ENCODE data around the gene TBX18. TPM values are rescaled to one million over a fixed set of nuclear protein-coding genes. Genes with fewer than 3 reads are reported as not detected.

Gene TBX18
- total and polyA plus RNA-seq, 4 donors, result 7.9 to 32.8 (median 19.0) TPM

DNA sequence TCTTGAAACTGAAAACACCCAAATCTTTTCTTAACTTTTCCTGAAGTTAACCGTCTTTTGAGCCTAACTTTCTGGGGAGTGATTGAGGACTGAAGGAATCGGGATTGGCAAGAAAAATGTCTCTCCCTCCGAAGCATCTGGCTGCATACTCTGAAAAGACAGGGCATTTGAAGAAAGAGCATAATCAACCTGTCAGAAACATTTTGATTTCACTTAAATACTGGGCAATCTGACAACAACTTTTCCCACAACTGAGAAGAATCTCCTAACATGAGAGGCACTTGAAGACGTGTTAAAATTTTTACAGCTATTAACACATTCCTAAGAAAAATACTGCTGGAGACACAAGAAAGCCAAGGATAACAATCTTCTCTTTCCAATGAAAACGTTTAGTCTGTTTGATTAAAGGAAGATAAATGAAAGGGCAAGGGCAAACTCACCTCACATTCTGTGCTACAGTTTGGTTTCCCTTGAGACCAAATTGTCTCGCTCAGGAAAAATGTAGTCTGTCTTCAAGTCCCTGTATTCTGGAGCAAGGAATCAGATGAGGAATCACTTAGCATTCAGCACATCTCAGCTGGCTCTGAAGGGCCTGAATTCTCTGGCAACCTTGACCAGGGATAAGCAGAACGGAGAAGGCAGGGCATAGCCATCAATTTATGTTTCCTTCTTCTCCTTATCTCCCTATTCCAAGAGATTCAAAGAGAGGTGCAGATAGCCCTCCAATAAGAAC, 76.1 kb downstream of the TBX18 start:
- WGBS (ENCODE audit: insufficient coverage), result 59% methylated on average over 2 of the region's 7 CpGs
- peak in 1 of 6 donors; percentile 47 for DNase-seq (ENCODE audit: low read depth in 4 of 6, low spot score in 6 of 6)
- no peaks in the 10 kb centered on the region for H3K36me3 ChIP-seq (ENCODE audit: control insufficient read depth, insufficient read depth, low read length)
- H3K27me3 ChIP-seq (ENCODE audit: control insufficient read depth, insufficient read depth, low read length), result no peaks in the 10 kb centered on the region
- no peak overlapping the region for H3K4me3 ChIP-seq (ENCODE audit: low read depth, low read length)
- H3K27ac ChIP-seq (ENCODE audit: low read depth, low read length), result peak overlapping the region; percentile 65
- no peaks in the 10 kb centered on the region for H3K4me1 ChIP-seq (ENCODE audit: control insufficient read depth, insufficient read depth, low read length)
- H3K9me3 ChIP-seq (ENCODE audit: control insufficient read depth, insufficient read depth, low read length), result no peaks in the 10 kb centered on the region

DNA sequence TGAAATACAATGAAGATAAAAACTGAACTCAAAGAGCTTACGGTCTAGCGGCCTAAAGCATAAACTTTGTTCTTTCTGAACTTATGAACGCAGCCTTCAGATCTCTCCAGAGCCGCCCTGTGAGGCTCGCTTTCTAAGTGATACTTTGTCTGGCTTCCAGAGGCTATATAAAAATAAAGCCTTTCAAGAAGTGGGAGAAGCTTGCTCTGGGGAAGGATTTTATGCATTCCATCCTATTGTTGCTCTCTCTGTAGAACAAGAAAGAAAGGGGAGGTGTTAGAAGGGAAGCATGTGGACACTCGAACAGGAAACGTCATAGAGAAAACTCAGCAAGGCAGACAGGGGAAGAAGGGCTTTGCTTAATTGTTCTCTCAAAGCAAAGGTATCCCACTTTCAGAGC, 77.0 kb downstream of the TBX18 start:
- peak overlapping the region; percentile 65 for H3K27ac ChIP-seq (ENCODE audit: low read depth, low read length)
- WGBS (ENCODE audit: insufficient coverage), result 79% methylated on average over 3 of the region's 7 CpGs
- no peaks in the 10 kb centered on the region for H3K27me3 ChIP-seq (ENCODE audit: control insufficient read depth, insufficient read depth, low read length)
- no peaks in the 10 kb centered on the region for H3K9me3 ChIP-seq (ENCODE audit: control insufficient read depth, insufficient read depth, low read length)
- no peak overlapping the region for H3K4me3 ChIP-seq (ENCODE audit: low read depth, low read length)
- no peaks in the 10 kb centered on the region for H3K4me1 ChIP-seq (ENCODE audit: control insufficient read depth, insufficient read depth, low read length)
- peak in 1 of 6 donors; percentile 48 for DNase-seq (ENCODE audit: low read depth in 4 of 6, low spot score in 6 of 6)
- H3K36me3 ChIP-seq (ENCODE audit: control insufficient read depth, insufficient read depth, low read length), result no peaks in the 10 kb centered on the region

DNA sequence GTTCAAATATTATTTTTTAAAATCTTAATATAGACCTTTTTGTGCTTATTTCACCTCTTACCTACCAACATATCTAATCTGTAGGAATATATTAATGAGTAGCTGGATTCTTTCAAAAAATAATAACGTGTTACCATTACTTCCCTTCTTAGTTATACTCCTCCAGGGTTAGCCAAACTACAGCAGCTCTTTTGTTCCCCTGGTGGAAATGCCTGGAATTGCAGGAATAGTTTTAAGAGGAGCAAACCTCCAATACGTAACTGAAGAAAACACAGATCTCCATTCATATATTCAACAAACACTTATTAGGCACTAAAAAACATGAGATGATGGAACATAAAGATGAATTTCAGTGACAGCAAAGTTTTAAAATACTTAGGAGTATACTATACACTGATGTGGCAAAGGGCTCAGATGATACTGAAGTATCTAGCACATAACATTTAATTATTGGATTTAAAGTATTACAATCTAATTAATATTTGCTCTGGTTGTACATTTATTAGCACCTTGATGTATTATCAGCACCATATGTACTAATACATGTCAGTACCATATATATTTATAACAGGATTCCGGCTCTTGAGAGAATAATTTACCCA, 78.3 kb downstream of the TBX18 start:
- no peaks in the 10 kb centered on the region for H3K4me1 ChIP-seq (ENCODE audit: control insufficient read depth, insufficient read depth, low read length)
- H3K27me3 ChIP-seq (ENCODE audit: control insufficient read depth, insufficient read depth, low read length), result no peaks in the 10 kb centered on the region
- no CpG with 5 or more reads among the region's 3 CpGs for WGBS (ENCODE audit: insufficient coverage)
- no peak overlapping the region for H3K27ac ChIP-seq (ENCODE audit: low read depth, low read length)
- H3K36me3 ChIP-seq (ENCODE audit: control insufficient read depth, insufficient read depth, low read length), result no peaks in the 10 kb centered on the region
- H3K4me3 ChIP-seq (ENCODE audit: low read depth, low read length), result no peak overlapping the region
- no peak for DNase-seq (ENCODE audit: low read depth in 4 of 6, low spot score in 6 of 6)
- H3K9me3 ChIP-seq (ENCODE audit: control insufficient read depth, insufficient read depth, low read length), result no peaks in the 10 kb centered on the region

DNA sequence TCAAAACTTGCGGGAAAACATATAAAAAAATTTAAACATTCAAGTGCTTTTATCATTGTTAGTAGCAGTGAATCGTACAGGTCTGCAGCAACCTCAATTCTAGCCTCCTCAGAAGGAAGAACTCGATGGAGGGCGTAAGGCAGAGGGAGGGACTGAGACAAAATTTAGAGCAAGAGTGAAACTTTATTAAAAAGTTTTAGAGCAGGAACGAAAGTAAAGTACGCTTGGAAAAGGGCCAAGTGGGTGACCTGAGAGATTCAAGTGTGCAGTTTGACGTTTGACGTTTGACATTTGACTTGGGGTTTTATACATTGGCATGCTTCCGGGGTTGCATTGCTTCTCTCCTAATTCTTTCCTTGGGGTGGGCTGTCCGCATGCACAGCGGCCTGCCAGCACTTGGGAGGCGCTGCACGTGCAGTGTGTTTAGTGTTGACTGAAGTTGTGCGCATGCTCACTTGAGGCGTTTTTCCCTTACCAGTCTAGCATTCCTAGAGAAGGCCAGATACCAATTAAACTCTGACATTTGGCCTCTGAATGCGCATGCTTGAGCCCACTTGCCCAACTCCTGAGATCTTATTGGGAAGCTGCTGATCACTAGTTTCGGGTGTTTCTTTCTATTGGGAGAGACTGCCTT, 82.6 kb downstream of the TBX18 start:
- H3K4me3 ChIP-seq (ENCODE audit: low read depth, low read length), result no peak overlapping the region
- no peaks in the 10 kb centered on the region for H3K27me3 ChIP-seq (ENCODE audit: control insufficient read depth, insufficient read depth, low read length)
- no peaks in the 10 kb centered on the region for H3K36me3 ChIP-seq (ENCODE audit: control insufficient read depth, insufficient read depth, low read length)
- no peaks in the 10 kb centered on the region for H3K4me1 ChIP-seq (ENCODE audit: control insufficient read depth, insufficient read depth, low read length)
- WGBS (ENCODE audit: insufficient coverage), result 94% methylated on average over 9 of the region's 17 CpGs
- no peak for DNase-seq (ENCODE audit: low read depth in 4 of 6, low spot score in 6 of 6)
- H3K9me3 ChIP-seq (ENCODE audit: control insufficient read depth, insufficient read depth, low read length), result no peaks in the 10 kb centered on the region
- no peak overlapping the region for H3K27ac ChIP-seq (ENCODE audit: low read depth, low read length)

DNA sequence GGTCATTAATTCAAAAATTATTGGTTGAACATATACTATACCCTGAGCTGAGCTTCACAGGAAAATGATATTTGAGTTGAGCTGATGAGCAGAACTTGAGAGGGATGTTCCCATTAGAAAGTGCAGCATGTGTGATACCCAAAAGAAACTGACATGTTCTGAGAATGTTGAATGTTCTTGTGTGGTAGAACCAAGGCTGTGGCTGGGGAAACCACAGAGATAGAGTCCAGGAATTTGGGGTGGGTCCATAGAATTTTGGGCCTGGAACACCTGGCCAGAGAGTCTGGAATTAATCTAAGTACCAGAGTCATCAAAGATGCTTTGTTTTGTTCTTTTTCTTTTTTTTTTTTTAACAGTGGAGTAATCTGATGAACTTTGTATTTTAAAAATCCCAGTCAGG, 88.7 kb downstream of the TBX18 start:
- no peak for DNase-seq (ENCODE audit: low read depth in 4 of 6, low spot score in 6 of 6)
- Histone ChIP-seq H3K36me3 (ENCODE audit: control insufficient read depth, insufficient read depth, low read length) (no peaks in the 10 kb centered on the region), H3K27me3 (ENCODE audit: control insufficient read depth, insufficient read depth, low read length) (no peaks in the 10 kb centered on the region), H3K9me3 (ENCODE audit: control insufficient read depth, insufficient read depth, low read length) (no peaks in the 10 kb centered on the region), H3K4me3 (ENCODE audit: low read depth, low read length) (no peak overlapping the region), H3K27ac (ENCODE audit: low read depth, low read length) (no peak overlapping the region), H3K4me1 (ENCODE audit: control insufficient read depth, insufficient read depth, low read length) (no peaks in the 10 kb centered on the region)

DNA sequence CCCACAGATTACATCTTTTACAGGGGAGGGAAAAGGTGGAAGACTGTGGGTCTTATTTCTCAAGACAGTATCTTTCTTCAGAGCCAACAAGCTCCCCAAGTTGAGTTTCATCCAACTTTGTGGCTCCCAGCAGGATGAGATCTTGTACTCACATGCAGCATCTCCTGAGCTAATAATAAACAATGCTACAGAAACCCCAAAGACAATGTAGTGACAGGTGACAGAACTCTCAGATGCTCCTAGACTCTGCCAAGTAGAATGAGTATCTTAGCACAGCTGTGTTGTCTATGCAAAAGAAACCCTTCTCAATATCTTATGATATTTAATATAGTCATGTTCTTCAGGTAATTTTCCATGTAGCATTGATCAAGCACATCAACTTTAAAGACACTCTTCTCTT, 90.0 kb downstream of the TBX18 start:
- H3K27me3 ChIP-seq (ENCODE audit: control insufficient read depth, insufficient read depth, low read length), result no peaks in the 10 kb centered on the region
- H3K9me3 ChIP-seq (ENCODE audit: control insufficient read depth, insufficient read depth, low read length), result no peaks in the 10 kb centered on the region
- no peaks in the 10 kb centered on the region for H3K36me3 ChIP-seq (ENCODE audit: control insufficient read depth, insufficient read depth, low read length)
- no peak overlapping the region for H3K4me3 ChIP-seq (ENCODE audit: low read depth, low read length)
- no peak overlapping the region for H3K27ac ChIP-seq (ENCODE audit: low read depth, low read length)
- H3K4me1 ChIP-seq (ENCODE audit: control insufficient read depth, insufficient read depth, low read length), result no peaks in the 10 kb centered on the region
- DNase-seq (ENCODE audit: low read depth in 4 of 6, low spot score in 6 of 6), result peak in 1 of 6 donors; percentile 8

DNA sequence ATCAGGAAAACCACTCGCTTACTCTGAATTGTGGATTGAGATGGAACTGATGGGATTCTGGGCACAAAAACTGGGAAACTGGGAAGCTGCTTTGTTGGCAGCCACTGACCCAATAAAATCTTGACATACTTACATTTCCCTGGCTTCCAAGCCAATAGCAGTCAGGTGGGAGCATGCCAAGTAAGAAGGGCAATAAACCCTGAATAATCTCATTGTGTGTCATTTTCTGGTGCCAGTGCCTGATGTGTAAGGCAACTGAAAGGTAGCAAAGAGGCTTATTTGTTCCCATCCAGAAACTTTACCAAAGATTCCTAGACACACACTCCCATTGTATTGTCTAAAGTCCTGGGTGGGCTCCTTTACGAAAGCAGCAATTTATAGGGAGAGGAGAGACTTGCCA, 93.2 kb downstream of the TBX18 start:
- no peak overlapping the region for H3K27ac ChIP-seq (ENCODE audit: low read depth, low read length)
- no peaks in the 10 kb centered on the region for H3K9me3 ChIP-seq (ENCODE audit: control insufficient read depth, insufficient read depth, low read length)
- H3K4me1 ChIP-seq (ENCODE audit: control insufficient read depth, insufficient read depth, low read length), result no peaks in the 10 kb centered on the region
- no CpG with 5 or more reads among the region's 2 CpGs for WGBS (ENCODE audit: insufficient coverage)
- H3K36me3 ChIP-seq (ENCODE audit: control insufficient read depth, insufficient read depth, low read length), result no peaks in the 10 kb centered on the region
- peak in 5 of 6 donors; percentile 26 to 71 (median 34) for DNase-seq (ENCODE audit: low read depth in 4 of 6, low spot score in 6 of 6)
- no peaks in the 10 kb centered on the region for H3K27me3 ChIP-seq (ENCODE audit: control insufficient read depth, insufficient read depth, low read length)
- no peak overlapping the region for H3K4me3 ChIP-seq (ENCODE audit: low read depth, low read length)

DNA sequence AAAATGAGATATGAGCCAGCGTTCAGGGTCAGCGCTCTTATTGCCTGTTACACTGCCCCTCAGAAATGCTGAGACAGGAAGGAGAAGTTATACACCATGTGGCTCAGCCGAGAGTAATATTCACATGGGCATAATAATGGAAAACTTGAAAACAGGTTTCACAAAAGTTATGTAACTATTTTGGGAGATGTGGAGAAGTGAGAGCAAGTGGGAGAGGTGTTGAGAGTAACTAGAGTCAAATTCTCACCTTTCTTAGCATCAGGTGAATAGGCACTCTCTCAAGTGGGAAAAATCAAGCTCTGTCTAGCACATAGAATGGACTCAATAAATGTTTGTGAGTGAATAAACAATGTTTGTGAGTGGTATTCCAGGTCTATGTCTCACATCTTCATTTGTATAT, 94.5 kb downstream of the TBX18 start:
- Histone ChIP-seq H3K4me3 (ENCODE audit: low read depth, low read length) (no peak overlapping the region), H3K27ac (ENCODE audit: low read depth, low read length) (no peak overlapping the region), H3K36me3 (ENCODE audit: control insufficient read depth, insufficient read depth, low read length) (no peaks in the 10 kb centered on the region), H3K27me3 (ENCODE audit: control insufficient read depth, insufficient read depth, low read length) (no peaks in the 10 kb centered on the region), H3K4me1 (ENCODE audit: control insufficient read depth, insufficient read depth, low read length) (no peaks in the 10 kb centered on the region), H3K9me3 (ENCODE audit: control insufficient read depth, insufficient read depth, low read length) (no peaks in the 10 kb centered on the region)
- DNase-seq (ENCODE audit: low read depth in 4 of 6, low spot score in 6 of 6), result no peak
- 96% methylated on average over 2 of the region's 3 CpGs for WGBS (ENCODE audit: insufficient coverage)

DNA sequence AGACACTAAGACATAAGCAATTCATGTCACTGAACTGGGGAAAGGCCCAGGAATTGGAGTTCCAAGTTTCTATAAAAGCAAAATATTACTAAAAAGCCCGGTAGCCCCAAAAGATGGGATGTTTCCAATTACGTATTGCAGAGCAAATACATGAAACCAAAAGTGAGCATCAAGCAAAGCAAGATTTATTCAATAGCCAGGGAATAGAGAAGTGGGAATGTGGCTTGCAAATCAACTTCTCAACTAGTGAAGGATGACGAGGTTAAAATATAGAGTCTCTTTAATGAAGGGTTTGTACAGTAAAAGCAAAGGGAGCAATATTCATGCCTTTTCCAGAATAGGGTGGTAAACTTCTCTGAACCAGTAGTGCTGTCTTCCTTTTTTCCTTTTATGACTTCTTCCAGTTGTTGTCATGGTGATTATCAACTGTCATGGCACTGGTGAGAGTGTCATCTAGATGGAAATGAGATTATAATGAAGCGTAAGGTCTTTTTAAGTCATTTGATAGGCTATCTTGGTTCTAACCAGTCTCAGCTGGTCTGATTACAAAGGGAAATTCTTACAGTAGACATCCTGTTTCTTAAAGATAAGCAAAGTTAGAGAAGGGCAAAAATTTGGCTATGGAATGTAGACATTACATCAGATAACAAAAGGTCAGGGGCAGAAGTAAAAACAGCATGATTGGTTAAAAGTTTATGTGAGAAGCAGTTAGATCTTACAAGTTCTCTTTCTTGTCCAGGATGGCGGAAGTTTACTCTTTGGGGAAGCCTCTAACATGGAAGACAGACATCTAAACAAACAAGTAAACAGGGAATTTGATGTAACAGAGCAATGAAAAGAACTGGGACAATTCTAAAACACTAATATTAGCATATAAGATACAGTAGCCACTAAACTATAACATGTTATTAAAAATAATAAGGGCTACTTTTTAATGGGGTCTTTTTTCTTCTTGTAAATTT, 96.9 kb downstream of the TBX18 start:
- Histone ChIP-seq H3K9me3 (ENCODE audit: control insufficient read depth, insufficient read depth, low read length) (no peaks in the 10 kb centered on the region), H3K27me3 (ENCODE audit: control insufficient read depth, insufficient read depth, low read length) (no peaks in the 10 kb centered on the region), H3K36me3 (ENCODE audit: control insufficient read depth, insufficient read depth, low read length) (no peaks in the 10 kb centered on the region), H3K27ac (ENCODE audit: low read depth, low read length) (no peak overlapping the region), H3K4me3 (ENCODE audit: low read depth, low read length) (no peak overlapping the region), H3K4me1 (ENCODE audit: control insufficient read depth, insufficient read depth, low read length) (no peaks in the 10 kb centered on the region)
- 100% methylated on average over 1 of the region's 5 CpGs for WGBS (ENCODE audit: insufficient coverage)
- no peak for DNase-seq (ENCODE audit: low read depth in 4 of 6, low spot score in 6 of 6)
